Aorta (tissue), 5 donors: ENCODE measurements around the gene RAB33B. TPM values are rescaled to one million over a fixed set of nuclear protein-coding genes. Genes with fewer than 3 reads are reported as not detected.

Experiments
- ATAC-seq: fragments of 200-7000 bp; cut with Tn5 transposase; one replicate; pipeline ENCODE4 v1.9.1; 2022; ENCODE audit warnings: moderate library complexity; ENCODE audit not compliant: low FRiP score
- DNase-seq, 2 donors: peaks; one replicate each; pipeline ENCODE4 v3.0.0-alpha.2; 2020
- H3K27ac ChIP-seq, 2 donors: one replicate each; pipeline ENCODE4 v1.5.1; 2013; ENCODE audit warnings: low read length in 2 of 2, mild to moderate bottlenecking in 2 of 2, moderate library complexity in 2 of 2, control low read depth in 1 of 2, inconsistent platforms in 1 of 2, low read depth in 1 of 2
- H3K27me3 ChIP-seq, 2 donors: one replicate each; pipeline ENCODE4 v1.6.1; 2013; ENCODE audit warnings: control low read depth in 1 of 2, low read length in 1 of 2, mild to moderate bottlenecking in 1 of 2, moderate library complexity in 1 of 2; ENCODE audit not compliant: insufficient read depth in 2 of 2, control insufficient read depth in 1 of 2
- H3K36me3 ChIP-seq, 2 donors: one replicate each; pipeline ENCODE4 v1.6.1; 2013; ENCODE audit warnings: control low read depth in 1 of 2, low read length in 1 of 2, mild to moderate bottlenecking in 1 of 2; ENCODE audit not compliant: insufficient read depth in 2 of 2, control insufficient read depth in 1 of 2
- H3K4me1 ChIP-seq, 2 donors: one replicate each; pipeline ENCODE4 v1.6.1; 2013; ENCODE audit warnings: low read length in 2 of 2, control low read depth in 1 of 2, mild to moderate bottlenecking in 1 of 2, moderate library complexity in 1 of 2; ENCODE audit not compliant: insufficient read depth in 2 of 2, control insufficient read depth in 1 of 2
- H3K4me3 ChIP-seq, 2 donors: one replicate each; pipeline ENCODE4 v1.5.1; 2013; ENCODE audit warnings: low read length in 2 of 2, control low read depth in 1 of 2, mild to moderate bottlenecking in 1 of 2
- H3K9me3 ChIP-seq: one replicate; pipeline ENCODE4 v1.6.1; 2013; ENCODE audit warnings: mild to moderate bottlenecking, low read length; ENCODE audit not compliant: control insufficient read depth
- WGBS, 2 donors: extraction: QIAGEN DNeasy Blood & Tissue Kit; methylation state at CpG; one replicate each; pipeline ENCODE4 v1.1.7; 2013; 5-methylcytosine and 5-hydroxymethylcytosine counted together
- intact Hi-C, 2 donors: fragments of 100-400 bp; cut with DNase I; formaldehyde crosslinking; loops; one replicate each; pipeline versions ENCODE4 v1.14.2 to v1.15.0; 2022
- polyA plus RNA-seq, 2 donors: library from polyadenylated mRNA; stranded (reverse); fragments of 200-250 nt; gene quantifications; one replicate each; pipeline ENCODE4 v1.2.3, GENCODE V29; 2013
- total RNA-seq, 2 donors: library from RNA; stranded (reverse); fragmentation: NEBNext Ultra II Directional; extraction: Animal tissue kit (Norgen Biotek cat#: 25700); gene quantifications; one replicate each; pipeline ENCODE4 v1.2.1, GENCODE V29; 2021
- donor health status: healthy with polysubstance abuse.
- donor health status: Bipolar disorder and iron deficiency.
- donor health status: DM: no; HTN: no; CAD: no.
- donor health status: DM: no; HTN: no; CAD: no.
- donor health status: DM: yes; HTN: yes; CAD: no.

RAB33B gene
- total and polyA plus RNA-seq, 4 donors: 9.1 to 14.9 (median 11.7) TPM

GRCh38 chr4:139469869-139470268, 15.9 kb downstream of the RAB33B start:
- Histone ChIP-seq H3K4me1 (no peaks in the 10 kb centered on the region), H3K27ac (no peak overlapping the region), H3K36me3 (peaks cover 3% of the 10 kb centered on the region in 2 donors), H3K27me3 (no peaks in the 10 kb centered on the region), H3K9me3 (no peaks in the 10 kb centered on the region), H3K4me3 (no peak overlapping the region)
- 90 to 91% methylated on average over 1 of the region's 1 CpG for WGBS, 2 donors
- DNase-seq (no peak), ATAC-seq (no peak)
- intact Hi-C loops: no loop called here

- peaks cover 3% of the 10 kb centered on the region in 2 donors for H3K36me3 ChIP-seq
- no peaks in the 10 kb centered on the region for H3K27me3 ChIP-seq
- DNase-seq (no peak), ATAC-seq (no peak)
- no peak overlapping the region for H3K27ac ChIP-seq
- intact Hi-C loops: no loop called here
- H3K9me3 ChIP-seq: no peaks in the 10 kb centered on the region
- H3K4me1 ChIP-seq: no peaks in the 10 kb centered on the region
- no peak overlapping the region for H3K4me3 ChIP-seq
Measured at GRCh38 chr4:139470295-139470694, 16.4 kb downstream of the RAB33B start.

- no peak overlapping the region for H3K27ac ChIP-seq
- peaks cover 3% of the 10 kb centered on the region in 2 donors for H3K36me3 ChIP-seq
- ATAC-seq: no peak
- peaks cover 0 to under 1% of the 10 kb centered on the region in 2 donors for H3K4me1 ChIP-seq
- WGBS, 2 donors: 92% methylated on average over 6 of the region's 6 CpGs
- no peaks in the 10 kb centered on the region for H3K9me3 ChIP-seq
- intact Hi-C loops: no loop called here
- DNase-seq: no peak
- H3K4me3 ChIP-seq: no peak overlapping the region
- H3K27me3 ChIP-seq: no peaks in the 10 kb centered on the region
Measured at GRCh38 chr4:139470997-139471665, 17.2 kb downstream of the RAB33B start.

- intact Hi-C loops: no loop called here
- DNase-seq: no peak
- Histone ChIP-seq H3K4me3 (no peak overlapping the region), H3K9me3 (no peaks in the 10 kb centered on the region), H3K4me1 (peaks cover 0 to 7% of the 10 kb centered on the region in 2 donors), H3K27me3 (no peaks in the 10 kb centered on the region), H3K36me3 (peaks cover 3% of the 10 kb centered on the region in 2 donors), H3K27ac (no peak overlapping the region)
- no peak for ATAC-seq
- 69 to 71% methylated on average over 3 of the region's 3 CpGs for WGBS, 2 donors
Measured at GRCh38 chr4:139472852-139473251, 18.9 kb downstream of the RAB33B start.

- ATAC-seq (no peak), DNase-seq (no peak)
- no peaks in the 10 kb centered on the region for H3K27me3 ChIP-seq
- intact Hi-C loops: loop anchor here in 1 of 2 donors (2.0 kb wide), 1 partner anchor 16 kb away; no protein-coding TSS in a partner anchor
- no peak overlapping the region for H3K4me3 ChIP-seq
- peaks cover 0 to 7% of the 10 kb centered on the region in 2 donors for H3K4me1 ChIP-seq
- H3K36me3 ChIP-seq: peaks cover 3% of the 10 kb centered on the region in 2 donors
- no peak overlapping the region for H3K27ac ChIP-seq
- no peaks in the 10 kb centered on the region for H3K9me3 ChIP-seq
- 88 to 93% methylated on average over 4 of the region's 4 CpGs for WGBS, 2 donors
Measured at GRCh38 chr4:139476363-139476762, 22.4 kb downstream of the RAB33B start.

GRCh38 chr4:139481465-139481864, 27.5 kb downstream of the RAB33B start:
- Histone ChIP-seq H3K27me3 (no peaks in the 10 kb centered on the region), H3K36me3 (no peaks in the 10 kb centered on the region), H3K27ac (no peak overlapping the region), H3K9me3 (no peaks in the 10 kb centered on the region), H3K4me1 (peaks cover 0 to 5% of the 10 kb centered on the region in 2 donors), H3K4me3 (no peak overlapping the region)
- 15 to 66% methylated on average over 1 of the region's 1 CpG for WGBS, 2 donors
- intact Hi-C loops: no loop called here
- ATAC-seq (no peak), DNase-seq (no peak)

- ATAC-seq: no peak
- 97 to 99% methylated on average over 3 of the region's 3 CpGs for WGBS, 2 donors
- H3K27me3 ChIP-seq: no peaks in the 10 kb centered on the region
Measured at GRCh38 chr4:139483000-139483399, 29.1 kb downstream of the RAB33B start.

GRCh38 chr4:139484783-139485311, 30.9 kb downstream of the RAB33B start:
- WGBS, 2 donors: 87 to 90% methylated on average over 11 of the region's 11 CpGs

More at GRCh38 chr4:139483000-139483399, 29.1 kb downstream of the RAB33B start:
- Histone ChIP-seq H3K4me1 (no peaks in the 10 kb centered on the region), H3K9me3 (no peaks in the 10 kb centered on the region), H3K27ac (no peak overlapping the region), H3K36me3 (no peaks in the 10 kb centered on the region), H3K4me3 (no peak overlapping the region)
- intact Hi-C loops: no loop called here
- DNase-seq: no peak

GRCh38 chr4:139488442-139488841, 34.5 kb downstream of the RAB33B start:
- Histone ChIP-seq H3K27me3 (no peaks in the 10 kb centered on the region), H3K36me3 (no peaks in the 10 kb centered on the region), H3K27ac (no peak overlapping the region), H3K4me1 (no peaks in the 10 kb centered on the region), H3K4me3 (no peak overlapping the region), H3K9me3 (no peaks in the 10 kb centered on the region)
- 92 to 94% methylated on average over 3 of the region's 3 CpGs for WGBS, 2 donors
- intact Hi-C loops: no loop called here
- DNase-seq (no peak), ATAC-seq (no peak)

More at GRCh38 chr4:139484783-139485311, 30.9 kb downstream of the RAB33B start:
- Histone ChIP-seq H3K36me3 (no peaks in the 10 kb centered on the region), H3K27ac (no peak overlapping the region), H3K9me3 (no peaks in the 10 kb centered on the region), H3K27me3 (no peaks in the 10 kb centered on the region), H3K4me1 (no peaks in the 10 kb centered on the region), H3K4me3 (no peak overlapping the region)
- DNase-seq: no peak
- no peak for ATAC-seq
- intact Hi-C loops: no loop called here
